Fibroblast of the conjunctiva (primary cell): ENCODE data around the gene LYPD6B.

Source experiments
- DNase-seq: peaks from one replicate; pipeline ENCODE4 v3.0.0-alpha.2; 2010; ENCODE audit warnings: low read depth

Gene LYPD6B

DNA sequence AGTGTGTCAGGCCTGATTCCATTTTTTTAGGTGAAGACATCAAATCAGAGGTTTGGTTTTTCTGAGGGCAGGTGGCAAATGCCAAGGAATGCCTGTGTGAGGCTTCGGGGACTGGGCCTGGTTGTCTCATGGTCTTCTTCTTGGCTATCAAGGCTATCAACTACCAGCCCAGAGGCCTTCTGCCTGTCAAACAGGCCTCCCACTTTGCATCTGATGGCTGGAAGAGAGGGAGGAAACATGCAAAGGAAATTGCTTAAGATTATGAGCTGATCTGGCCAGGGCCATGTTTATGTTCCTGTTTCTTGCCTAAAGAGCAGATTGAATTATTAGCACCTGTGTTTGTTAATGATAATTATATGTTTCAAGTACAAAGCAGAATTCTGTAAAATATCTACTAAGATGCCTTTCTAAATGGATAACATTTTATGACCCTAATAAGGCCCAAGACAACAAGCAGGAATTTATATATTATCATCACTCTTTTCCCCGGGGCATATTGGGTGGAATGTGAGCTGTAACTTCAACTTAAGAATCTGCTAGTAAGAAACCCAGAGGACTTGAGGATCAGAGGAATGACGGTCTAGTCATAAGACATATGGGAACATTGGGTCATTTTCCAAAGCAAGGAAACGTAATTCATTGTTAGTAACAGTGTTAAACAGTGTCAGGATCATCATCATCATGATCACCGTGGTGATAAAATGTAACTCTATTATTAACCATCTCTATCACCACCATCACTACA, 123.2 kb downstream of the LYPD6B start:
- no peak for DNase-seq

DNA sequence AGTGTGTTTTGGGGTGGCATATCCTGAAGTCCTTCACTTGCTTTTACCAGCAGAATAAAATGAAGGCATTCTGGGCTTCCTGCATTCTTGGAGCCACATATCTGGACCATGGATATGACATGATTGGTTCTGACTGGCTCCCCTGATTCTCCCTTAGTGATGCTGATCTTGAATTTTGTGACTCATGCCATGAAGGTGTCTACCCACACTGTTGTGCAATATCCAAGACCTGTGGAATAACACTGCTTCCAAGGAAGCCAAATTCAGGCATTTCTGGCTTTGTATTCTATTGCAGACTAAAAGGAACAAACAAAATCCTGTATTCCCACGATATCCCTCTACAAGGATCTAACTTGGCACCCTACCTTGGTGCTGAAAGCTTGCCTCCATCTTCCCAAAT, 125.8 kb downstream of the LYPD6B start:
- no peak for DNase-seq

DNA sequence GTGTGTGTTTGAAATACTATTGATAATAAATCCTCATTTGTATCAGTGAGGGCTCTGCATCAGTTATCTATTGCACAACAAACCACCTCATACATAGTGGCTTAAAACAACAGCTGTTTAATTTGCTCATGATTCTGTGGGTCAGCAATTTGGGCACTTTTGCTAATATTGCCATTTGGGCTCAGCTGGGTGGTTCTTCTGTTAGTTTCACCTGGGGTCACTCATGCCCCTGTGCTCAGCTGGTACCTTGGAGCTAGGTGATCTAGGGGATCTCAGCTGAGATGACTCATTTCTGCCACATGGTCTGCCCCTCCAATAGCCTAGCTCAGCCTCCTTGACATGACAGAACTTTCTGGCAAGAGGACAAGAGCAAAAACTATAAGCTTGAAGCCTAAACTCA, 126.3 kb downstream of the LYPD6B start:
- no peak for DNase-seq

DNA sequence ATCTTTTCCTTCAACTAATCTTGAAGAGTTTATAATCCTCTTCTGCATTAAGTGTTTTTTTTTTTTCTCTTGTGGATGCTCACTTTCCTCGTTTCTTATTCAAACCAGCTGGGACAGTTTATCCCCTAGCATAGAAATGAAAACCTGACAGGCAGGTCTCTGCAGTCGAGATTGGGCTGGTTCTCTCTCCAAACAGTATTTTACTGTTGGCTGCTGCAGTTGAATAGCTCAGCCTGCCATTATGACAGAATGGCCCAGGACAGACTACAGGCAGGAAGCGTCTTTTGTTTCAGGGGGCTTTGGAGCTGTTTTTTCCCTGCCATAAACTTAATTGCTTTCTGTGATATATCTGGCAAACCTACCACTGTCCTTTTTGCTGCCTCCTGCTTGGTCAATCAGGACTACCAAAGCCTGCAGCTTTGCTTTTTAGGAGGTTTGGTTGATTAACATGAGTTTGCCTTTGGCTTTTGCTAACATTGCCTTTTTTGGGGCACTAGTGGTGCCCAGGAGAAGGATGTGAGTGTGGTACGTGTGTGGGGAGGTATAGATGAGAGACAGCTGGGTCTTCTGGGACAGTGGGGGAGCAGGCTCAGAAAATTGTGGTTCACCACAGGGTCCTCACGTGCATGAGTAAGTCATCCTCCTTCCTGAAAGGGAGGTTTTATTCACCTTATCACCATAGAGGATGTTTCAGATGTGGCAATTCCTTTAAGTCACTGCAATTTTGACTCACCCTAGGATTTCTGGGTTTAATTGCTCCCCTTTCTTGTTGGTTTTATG, 128.7 kb downstream of the LYPD6B start:
- no peak for DNase-seq

DNA sequence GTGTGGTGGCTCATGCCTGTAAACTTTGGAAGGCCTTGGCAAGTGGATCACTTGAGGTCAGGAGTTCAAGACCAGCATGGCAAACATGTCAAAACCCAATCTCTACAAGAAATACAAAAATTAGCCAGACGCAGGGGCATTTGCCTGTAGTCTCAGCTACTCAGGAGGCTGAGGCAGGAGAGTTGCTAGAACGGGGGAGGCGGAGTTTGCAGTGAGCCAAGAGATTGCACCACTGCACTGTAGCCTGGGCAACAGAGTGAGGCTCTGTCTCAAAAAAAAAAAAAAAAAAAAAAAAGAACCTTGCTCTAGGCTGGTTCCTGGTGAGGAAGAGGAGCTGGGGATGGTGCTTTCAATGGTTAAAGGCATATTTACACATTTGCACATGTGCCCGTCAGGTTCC, 129.4 kb downstream of the LYPD6B start:
- no peak for DNase-seq

DNA sequence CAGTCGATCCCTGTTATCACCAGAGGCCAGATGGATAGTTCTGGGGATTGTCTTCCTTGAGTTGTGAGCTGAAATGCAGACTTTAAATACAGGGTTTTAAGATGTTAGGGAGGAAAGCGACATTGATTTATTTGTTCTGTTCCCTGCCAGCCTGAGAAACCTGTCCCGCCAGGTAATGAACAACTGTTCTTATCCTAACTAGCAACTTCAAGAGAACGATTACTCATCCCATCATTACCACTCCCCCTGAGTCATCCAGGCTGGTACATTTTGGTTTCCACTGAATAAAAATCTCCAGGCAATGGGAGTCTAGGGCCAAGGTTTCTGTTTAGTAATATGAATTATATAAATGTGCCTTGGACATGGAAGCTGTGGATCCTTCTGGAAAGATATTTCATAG, 131.2 kb downstream of the LYPD6B start:
- no peak for DNase-seq

DNA sequence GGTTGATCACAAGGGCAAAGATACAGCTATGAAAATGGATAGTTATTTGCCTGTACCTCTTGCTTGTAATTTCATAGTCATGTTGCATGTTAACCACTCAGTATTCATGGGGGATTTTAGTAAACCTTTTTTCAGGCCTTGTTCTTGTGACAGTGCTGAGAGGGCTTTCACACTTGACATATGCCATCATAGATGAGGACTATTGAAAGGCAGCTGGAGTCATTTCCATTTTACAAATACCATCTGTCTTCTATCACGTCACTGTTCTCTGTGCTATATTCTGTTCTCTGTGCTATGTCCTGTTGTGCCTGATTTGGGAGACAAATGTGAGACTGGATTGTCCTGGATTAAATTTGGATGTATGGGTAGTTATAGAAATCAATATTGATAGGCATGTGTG, 131.7 kb downstream of the LYPD6B start:
- no peak for DNase-seq

DNA sequence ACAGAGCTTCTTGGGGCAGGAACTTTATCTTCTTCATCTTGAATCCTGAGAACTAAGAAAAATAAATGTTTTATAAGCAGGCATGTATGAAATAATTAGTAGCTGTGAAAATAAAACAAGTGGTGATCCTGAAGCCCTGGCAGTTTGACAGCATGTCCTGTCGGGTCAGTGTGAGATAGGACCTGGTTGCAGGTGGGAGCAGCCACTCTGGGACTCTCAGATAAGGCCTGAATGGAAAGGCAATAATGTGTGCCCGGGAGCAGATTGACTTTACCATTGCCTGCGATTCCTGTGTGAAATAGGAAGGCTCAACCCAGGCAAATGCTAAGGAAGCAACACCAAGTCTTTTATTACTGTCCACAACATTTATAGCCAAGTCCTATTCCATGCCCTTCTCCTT, 132.4 kb downstream of the LYPD6B start:
- no peak for DNase-seq

DNA sequence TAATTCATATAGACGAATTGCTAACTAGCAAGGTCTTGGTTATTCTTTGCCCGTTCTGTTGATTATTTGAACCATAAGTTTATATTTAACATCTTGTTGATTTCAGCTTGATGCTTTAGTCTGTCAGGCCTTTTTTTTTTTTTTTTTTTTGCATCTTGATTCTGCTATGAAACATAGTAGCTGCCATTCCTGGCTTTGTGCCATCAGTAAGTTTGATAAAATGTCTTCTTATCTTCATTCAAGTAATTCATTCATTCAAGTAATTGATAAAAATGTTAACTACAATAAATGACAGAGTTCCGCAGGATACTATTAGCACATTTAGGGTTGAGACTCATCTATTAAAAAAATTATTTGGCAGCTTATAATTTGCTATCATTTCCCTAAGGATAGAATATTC, 134.7 kb downstream of the LYPD6B start:
- DNase-seq: no peak

DNA sequence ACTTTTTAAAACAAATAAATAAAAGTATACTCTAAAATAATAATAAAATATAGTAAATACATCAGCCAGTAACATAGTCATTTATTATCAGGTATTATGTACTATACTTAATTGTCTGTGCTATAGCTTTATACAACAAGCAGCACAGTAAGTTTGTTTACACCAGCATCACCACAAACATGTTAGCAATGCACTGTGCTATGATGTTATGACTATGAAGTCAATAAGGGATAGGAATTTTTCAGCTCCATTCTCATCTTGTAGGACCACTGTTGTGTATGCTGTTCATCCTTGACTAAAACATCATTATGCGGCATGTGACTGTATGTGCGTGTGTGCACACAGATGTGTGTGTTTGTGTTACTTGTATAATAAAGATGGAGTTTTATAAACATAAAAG, 137.5 kb downstream of the LYPD6B start:
- DNase-seq: no peak

DNA sequence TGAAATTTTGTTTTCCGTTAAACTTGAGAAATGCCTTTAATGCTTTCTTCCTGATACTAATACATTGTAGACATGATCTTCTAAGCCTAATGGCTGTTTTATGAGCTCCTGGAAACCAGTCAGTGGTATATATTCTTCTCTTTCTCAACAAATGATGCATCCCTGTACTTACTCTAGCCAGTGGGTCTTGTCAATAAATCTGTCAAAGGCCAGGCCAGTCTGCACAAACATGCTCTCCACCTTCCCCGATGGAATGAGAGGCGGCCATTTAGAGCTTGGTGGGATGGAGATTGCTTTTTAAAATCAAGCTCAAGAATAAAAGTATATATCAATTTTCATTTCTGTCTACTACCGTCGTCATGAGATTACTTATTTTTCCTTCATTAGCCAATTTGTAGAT, 140.1 kb downstream of the LYPD6B start:
- DNase-seq: no peak

DNA sequence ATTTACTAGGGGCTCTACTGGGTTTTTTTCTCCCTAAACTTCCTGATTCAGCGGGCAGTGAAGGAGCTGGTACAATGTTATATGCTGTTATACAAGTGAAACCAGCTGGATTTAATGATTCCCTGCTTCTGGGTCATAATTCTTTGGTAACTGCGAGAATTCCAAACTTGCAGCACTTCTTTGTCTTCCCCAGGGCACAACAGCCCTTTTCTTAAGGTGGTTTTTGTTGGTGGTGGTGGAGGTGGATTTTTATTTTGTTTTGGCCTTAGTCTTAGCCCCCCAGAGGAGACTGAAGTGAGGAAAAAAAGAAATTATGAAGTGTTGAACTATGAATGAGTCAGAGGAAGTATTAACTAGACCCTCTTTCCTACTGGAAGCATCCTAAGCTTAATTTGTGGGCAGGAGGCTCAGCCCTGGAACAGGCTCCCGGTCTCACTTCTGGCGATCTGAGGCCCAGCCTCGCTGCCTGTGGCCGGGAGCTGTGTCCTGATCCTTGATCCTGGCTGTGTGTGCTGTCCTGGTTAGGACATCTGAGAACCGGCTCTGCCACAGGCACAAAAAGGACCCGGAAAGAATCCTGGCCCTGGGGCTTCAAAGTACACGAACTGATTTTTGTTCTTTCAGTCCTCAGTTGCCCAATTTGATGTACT, 141.9 kb downstream of the LYPD6B start:
- DNase-seq: no peak

DNA sequence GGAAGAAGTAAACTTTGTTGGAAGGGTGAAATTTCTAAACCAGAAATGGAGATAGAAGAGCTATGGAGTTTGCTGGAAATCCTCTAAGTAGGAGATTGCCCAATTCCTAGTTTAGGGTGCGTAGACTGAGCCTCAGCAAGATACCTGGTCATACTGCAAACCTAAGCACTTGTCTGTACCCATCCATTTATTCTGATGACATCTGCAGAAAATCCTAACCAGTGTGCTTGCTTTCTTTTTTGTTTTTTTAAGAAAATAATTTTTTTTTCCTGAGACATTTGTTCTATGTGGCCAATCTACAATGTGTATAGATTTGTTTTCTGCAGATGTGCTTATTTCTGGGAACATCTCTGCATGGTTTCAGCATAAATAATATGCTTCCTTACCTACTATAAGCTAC, 144.7 kb downstream of the LYPD6B start:
- no peak for DNase-seq

DNA sequence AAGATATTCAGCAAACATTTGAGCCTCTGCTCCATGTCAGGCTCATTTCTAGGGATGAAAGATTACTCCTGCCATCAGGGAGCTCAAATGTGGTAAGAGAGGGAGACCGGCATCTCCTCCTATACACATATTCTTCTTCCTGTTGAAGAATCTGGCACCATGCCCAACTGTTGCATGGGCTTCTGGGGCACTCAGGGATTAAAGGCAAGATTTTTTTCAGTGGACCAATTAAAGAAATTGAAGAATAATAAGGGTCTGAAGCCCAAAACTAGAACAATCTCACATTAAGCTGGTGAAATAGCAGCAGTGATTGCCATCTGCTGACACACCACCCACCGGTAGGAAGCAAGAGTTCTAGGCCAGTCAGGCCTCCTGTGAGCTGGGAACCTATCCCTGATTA, 146.5 kb downstream of the LYPD6B start:
- no peak for DNase-seq

DNA sequence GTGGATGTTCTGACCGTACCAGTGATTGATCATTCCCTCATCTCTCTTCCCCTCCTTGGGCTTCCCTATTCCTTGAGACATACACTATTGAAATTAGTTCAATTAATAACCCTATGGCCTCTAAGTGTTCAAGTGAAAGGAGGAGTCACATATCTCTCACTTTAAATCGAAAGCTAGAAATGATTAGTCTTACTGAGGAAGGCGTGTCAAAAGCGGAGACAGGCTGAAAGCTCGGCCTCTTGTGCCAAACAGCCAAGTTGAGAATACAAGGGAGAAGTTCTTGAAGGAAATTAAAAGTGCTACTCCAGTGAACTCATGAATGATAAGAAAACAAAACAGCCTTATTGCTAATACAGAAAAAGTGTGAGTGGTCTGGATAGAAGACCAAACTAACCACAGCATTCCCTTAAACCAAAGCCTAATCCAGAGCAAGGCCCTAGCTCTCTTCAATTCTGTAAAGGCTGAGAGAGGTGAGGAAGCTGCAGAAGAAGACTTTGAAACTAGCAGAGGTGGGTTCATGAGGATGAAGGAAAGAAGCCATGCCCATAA, 147.5 kb downstream of the LYPD6B start:
- DNase-seq: no peak

DNA sequence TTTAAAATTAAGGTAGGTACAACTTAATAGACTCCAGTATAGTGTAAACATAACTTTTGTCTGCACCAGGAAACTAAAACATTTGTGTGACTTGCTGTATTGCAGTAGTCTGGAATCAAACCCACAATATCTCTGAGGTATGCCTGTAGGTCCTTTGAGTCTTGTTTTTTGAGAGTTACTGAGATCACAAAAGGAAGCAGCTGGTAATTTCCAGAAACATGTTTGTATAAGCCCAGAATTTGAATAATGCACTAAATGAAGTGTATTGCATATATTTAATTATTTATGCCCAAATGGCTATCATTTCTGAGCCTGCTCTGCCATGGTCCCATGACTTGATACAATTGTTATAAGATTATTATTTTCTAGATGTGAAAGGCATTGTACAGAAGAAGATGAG, 148.6 kb downstream of the LYPD6B start:
- no peak for DNase-seq

DNA sequence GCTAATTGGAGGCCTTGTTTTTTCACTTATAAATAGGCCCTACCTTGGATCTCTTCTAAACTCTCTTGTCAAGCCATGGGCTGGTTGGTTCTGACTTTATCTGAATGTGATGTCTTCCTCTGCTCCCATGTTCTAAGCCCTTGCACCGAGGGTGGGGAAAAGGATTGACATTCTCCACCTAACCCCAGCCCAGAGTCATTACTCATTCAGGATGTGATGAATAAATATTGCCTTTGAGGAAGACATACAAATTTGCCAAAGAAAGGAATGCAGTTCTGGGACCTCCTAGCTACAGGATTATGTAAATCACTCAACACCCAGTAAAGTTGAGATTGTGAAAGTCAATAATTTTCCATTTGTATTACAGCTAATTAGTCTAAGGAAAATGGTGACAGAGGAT, 149.8 kb downstream of the LYPD6B start:
- no peak for DNase-seq

DNA sequence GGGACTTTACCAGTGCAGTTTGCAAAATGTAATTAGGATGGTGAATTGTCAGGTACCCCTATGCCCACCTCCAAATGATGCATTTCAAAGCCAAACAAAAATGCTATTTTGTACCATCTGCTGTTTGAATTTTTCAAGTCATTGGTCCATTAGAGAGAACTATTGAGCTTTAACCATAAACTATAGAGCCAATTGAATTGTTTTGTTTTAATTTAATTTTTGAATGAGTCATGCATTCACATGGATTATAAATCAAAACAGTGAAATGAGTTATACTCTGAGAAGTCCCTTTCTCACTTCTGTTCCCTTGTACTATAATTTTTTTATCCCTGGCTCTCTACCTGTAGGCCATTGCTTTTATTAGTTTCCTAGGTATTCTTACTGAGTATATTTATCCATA, 151.3 kb downstream of the LYPD6B start:
- DNase-seq: no peak

DNA sequence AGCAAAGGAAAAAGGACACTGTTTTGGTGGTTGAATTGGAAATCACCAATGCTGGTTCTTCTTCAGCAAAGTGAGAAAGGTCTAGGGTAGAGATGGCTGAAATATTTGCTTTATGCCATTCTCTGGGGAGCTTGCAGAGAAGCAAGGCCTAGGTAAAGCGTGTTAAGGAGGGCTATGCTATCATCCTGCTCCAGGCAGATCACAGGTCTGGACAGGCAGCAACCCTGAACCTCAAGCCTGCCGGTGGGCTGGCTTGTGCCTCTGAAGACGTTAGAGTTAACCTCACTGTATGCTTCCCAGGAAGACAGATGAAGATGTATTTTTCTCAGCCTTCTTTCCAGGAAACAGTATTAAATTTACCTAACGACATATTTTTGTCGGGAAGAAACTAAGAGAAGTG, 153.4 kb downstream of the LYPD6B start:
- no peak for DNase-seq

DNA sequence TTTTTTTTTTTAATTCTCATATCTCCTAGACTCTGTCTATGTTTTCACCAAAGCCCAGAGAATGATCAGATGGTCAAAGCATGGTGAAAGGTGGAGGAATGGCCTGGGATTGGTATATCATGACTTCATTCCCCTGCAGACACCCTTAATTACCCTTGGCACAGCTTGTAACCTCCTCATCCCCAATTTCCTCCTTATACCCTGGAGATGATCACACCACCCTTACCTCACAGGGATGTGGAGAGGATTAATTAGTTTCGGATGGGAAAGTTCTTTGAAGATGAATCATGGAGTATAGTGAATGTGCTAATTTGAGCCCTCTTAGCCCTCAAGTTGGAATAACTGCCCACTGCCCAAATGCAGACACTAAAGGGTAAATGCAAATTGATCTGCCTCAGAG, 153.9 kb downstream of the LYPD6B start:
- no peak for DNase-seq

DNA sequence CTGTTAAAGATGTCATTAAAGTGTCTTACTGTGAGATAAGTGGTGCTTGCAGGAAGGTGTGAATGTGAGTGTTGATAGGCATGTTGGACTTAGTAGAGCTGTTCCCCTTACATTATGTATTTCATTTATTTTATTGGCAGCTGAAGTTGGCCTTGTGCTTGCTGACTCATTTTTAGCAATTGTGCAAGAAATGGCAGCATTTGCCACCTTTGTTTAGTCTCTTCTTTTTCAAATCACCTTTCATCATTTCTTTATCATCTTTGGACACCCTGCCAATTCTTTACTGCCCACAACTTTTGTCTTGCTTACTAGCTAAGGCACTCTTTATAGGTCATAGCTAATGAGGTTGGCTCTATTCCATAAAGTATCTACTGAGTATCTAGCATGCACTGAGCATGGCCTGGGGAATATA, 161.6 kb downstream of the LYPD6B start:
- no peak for DNase-seq

DNA sequence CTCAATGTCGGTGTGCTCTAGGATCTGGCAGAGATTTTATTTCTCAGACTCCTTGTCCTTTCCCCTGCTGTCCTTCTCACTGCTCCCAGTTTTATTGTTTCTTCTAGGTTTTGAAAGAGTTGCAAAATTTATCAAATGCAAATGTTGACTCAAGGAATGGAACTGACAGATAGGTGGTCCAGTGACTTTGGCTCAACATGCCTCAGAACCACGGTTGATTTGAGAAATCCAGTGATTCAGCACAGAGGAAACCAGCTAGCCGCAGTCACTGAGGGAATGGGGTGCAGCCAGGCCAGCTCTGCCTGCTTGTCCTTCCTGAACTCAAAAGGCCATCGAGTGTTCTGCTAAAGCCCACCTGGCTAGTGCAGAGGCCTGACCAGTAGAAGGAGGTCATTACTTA, 166.2 kb downstream of the LYPD6B start:
- DNase-seq: no peak

DNA sequence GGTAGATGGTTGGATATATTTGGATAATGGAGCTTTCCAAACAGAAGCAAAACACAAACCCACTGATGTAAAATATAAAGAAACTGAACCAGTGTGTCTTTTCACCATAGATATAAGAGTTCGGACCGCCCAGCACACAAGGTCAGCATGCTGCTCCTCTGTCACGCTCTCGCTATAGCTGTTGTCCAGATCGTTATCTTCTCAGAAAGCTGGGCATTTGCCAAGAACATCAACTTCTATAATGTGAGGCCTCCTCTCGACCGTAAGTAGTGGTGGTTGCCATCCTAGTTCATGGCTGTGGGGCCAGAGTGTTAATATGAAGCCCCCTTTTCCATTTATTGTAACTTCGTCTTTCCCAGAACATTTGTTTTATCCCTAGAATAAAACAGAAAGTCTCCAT, 166.6 kb downstream of the LYPD6B start:
- no peak for DNase-seq
